ENCODE results near the gene KICS2.

The KICS2 gene

GRCh38 chr12:64177001-64177400, 45.1 kb downstream of the KICS2 start:
- H3K4me3 ChIP-seq (ENCODE audit: low read depth, low read length) = no peak overlapping the region
- TF ChIP-seq CTCF (IDR thresholded peaks at IDR 0.05; ENCODE audit: borderline replicate concordance, insufficient read depth, low read depth, low read length) = no peak

- no peak for TF ChIP-seq CTCF (IDR thresholded peaks at IDR 0.05; ENCODE audit: borderline replicate concordance, insufficient read depth, low read depth, low read length)
- H3K4me3 ChIP-seq (ENCODE audit: low read depth, low read length) = no peak overlapping the region
These were observed 46.7 kb downstream of the KICS2 start for GRCh38 chr12:64175254-64175945.

GRCh38 chr12:64173456-64173855, 48.6 kb downstream of the KICS2 start:
- no peak for TF ChIP-seq CTCF (IDR thresholded peaks at IDR 0.05; ENCODE audit: borderline replicate concordance, insufficient read depth, low read depth, low read length)
- no peak overlapping the region for H3K4me3 ChIP-seq (ENCODE audit: low read depth, low read length)

Measured in GM12875 (cell line).